Ovary (tissue), 3 donors: ENCODE measurements around the gene SLC5A7.

Experiments
- CTCF ChIP-seq, 3 donors: fragments of 450-650 bp in 2 of 3; fragments of 200-600 bp in 1 of 3; IDR thresholded peaks; one replicate each; pipeline versions ENCODE4 v1.5.1 to v1.8.0; 2016 to 2022; ENCODE audit warnings: antibody characterized with exemption in 3 of 3, mild to moderate bottlenecking in 1 of 3
- EP300 ChIP-seq: sonication (generic); formaldehyde crosslinking; IDR thresholded peaks from one replicate; pipeline ENCODE4 v1.6.1; 2017; ENCODE audit warnings: antibody characterized with exemption
- POLR2A ChIP-seq: fragments of 450-650 bp; IDR thresholded peaks from one replicate; pipeline ENCODE4 v1.6.1; 2017; ENCODE audit warnings: antibody characterized with exemption, mild to moderate bottlenecking, moderate library complexity
- donor health status: DM: no; HTN: no; CAD: no.

GRCh38 chr2:107992069-107992468 lies 5.7 kb downstream of the SLC5A7 start:
- TF ChIP-seq EP300 (no peak), CTCF (IDR thresholded peaks at IDR 0.05) (no peak), POLR2A (no peak)
